WI38 (cell line): Measurements from ENCODE around the gene STX18.

Experiments used
- H3K4me3 ChIP-seq: 2 replicates; pipeline ENCODE4 v1.5.1; 2011; ENCODE audit warnings: low read depth, mild to moderate bottlenecking, control low read depth, low read length
- CTCF ChIP-seq: IDR thresholded peaks from 2 replicates; pipeline ENCODE4 v1.5.1; 2012; ENCODE audit warnings: low read depth, mild to moderate bottlenecking, control low read depth, low read length

The STX18 gene

DNA sequence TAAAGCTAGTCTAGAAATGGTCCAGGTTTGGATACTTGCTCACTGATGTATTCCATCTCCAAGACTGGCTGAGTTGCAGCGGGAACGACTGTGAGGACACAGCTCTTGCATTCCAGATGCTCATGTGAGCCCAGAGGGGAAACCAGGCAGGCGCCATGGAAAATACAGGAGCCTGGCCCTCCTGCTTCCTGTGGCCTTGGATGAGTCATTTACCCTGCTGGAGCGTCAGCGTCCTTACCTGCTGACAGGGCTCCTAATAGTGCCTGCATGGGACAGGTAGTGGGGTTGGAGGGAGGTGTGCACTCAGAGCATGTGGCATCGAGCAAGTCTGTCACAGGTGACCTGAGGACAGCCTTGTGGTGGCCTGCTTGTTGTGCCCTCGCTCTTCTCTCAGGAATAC is 85.5 kb downstream of the STX18 start:
- no peak overlapping the region for H3K4me3 ChIP-seq
- no peak for TF ChIP-seq CTCF

DNA sequence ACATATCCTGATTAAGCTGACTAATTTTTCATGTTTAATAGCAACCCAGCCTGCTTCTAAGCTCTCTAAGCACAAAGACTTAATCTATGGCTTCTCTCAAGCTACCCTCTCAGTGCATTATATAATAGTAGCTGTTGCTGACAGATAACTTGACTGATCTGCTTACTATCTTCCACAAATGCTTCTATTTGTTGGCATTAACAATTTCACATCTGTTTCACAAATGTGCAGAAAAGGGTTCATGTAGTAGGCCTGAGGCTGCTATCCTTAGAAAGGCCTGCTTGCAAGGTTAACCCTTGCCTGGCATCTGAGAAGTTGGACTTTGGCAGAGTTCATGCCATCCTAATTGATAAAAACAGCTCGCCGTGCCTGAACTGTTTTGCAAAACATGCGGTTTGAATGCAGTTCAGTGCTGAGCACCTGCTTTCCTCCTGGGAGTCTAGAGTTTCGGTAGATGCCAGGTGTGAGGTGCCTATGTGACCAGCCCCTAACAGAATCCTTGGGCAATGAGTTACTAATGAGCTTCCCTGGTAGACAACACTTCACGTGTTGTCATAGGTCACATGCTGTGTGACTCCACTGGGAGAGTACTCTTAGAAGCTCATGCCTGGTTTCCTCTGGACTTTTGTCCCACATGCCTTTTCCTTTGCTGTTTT is 86.5 kb downstream of the STX18 start:
- H3K4me3 ChIP-seq = no peak overlapping the region
- TF ChIP-seq CTCF = no peak

DNA sequence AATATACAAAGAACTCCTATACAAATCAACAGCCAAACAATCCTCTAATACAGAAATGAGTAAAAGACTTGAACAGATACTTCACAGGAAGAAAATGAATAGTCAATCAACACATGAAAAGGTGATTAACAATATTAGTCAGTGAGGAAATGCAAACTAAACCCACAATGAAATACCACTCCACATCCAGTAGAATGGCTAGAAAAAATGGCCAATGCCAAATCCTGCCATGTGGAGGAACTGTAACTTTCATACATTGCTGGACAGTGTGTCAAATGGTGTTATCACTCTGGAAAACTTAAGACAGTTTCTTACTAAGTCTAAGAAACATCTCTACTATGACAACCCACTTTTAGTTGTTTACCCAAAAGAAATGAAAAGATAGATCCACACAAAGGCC is 95.4 kb downstream of the STX18 start:
- TF ChIP-seq CTCF = no peak
- no peak overlapping the region for H3K4me3 ChIP-seq

GRCh38 chr4:4443821-4444220 is 98.0 kb downstream of the STX18 start:
- H3K4me3 ChIP-seq = no peak overlapping the region
- no peak for TF ChIP-seq CTCF

- H3K4me3 ChIP-seq = no peak overlapping the region
- no peak for TF ChIP-seq CTCF
Measured at GRCh38 chr4:4440333-4441061, 101.4 kb downstream of the STX18 start.

- TF ChIP-seq CTCF = no peak
- no peak overlapping the region for H3K4me3 ChIP-seq
Measured at GRCh38 chr4:4439782-4440181, 102.1 kb downstream of the STX18 start.

- no peak for TF ChIP-seq CTCF
- H3K4me3 ChIP-seq = no peak overlapping the region
Measured at GRCh38 chr4:4438891-4439290, 103.0 kb downstream of the STX18 start.
